Stomach smooth muscle (tissue), 2 donors: ENCODE measurements around the gene SHTN1.

ENCODE experiments used
- H3K27ac ChIP-seq: one replicate; pipeline ENCODE4 v1.7.0; 2013; ENCODE audit warnings: mild to moderate bottlenecking, low read length, inconsistent platforms
- H3K27me3 ChIP-seq, 2 donors: one replicate each; pipeline ENCODE4 v1.7.0; 2013; ENCODE audit warnings: low read length in 2 of 2; ENCODE audit not compliant: insufficient read depth in 2 of 2, control insufficient read depth in 1 of 2
- H3K36me3 ChIP-seq, 2 donors: one replicate each; pipeline ENCODE4 v1.7.0; 2013; ENCODE audit warnings: low read length in 2 of 2; ENCODE audit not compliant: control insufficient read depth in 2 of 2, insufficient read depth in 2 of 2
- H3K4me1 ChIP-seq: one replicate; pipeline ENCODE4 v1.7.0; 2013; ENCODE audit warnings: low read length; ENCODE audit not compliant: control insufficient read depth, insufficient read depth
- H3K4me3 ChIP-seq, 2 donors: one replicate each; pipeline ENCODE4 v1.7.0; 2013; ENCODE audit warnings: low read length in 2 of 2
- H3K9ac ChIP-seq, 2 donors: one replicate each; pipeline ENCODE4 v1.7.0; 2013; ENCODE audit warnings: low read length in 2 of 2, mild to moderate bottlenecking in 1 of 2
- H3K9me3 ChIP-seq, 2 donors: one replicate each; pipeline ENCODE4 v1.7.0; 2013; ENCODE audit warnings: low read length in 2 of 2; ENCODE audit not compliant: control insufficient read depth in 2 of 2
- donor health status: healthy.
- donor health status: Pancreatic carcinoma.

Gene SHTN1

GRCh38 chr10:116891208-116891607 lies 113.8 kb downstream of the SHTN1 start:
- Histone ChIP-seq H3K9ac (no peak overlapping the region), H3K4me1 (no peaks in the 10 kb centered on the region), H3K9me3 (no peaks in the 10 kb centered on the region), H3K4me3 (no peak overlapping the region), H3K36me3 (no peaks in the 10 kb centered on the region), H3K27ac (no peak overlapping the region), H3K27me3 (no peaks in the 10 kb centered on the region)

GRCh38 chr10:116889066-116889465 lies 115.9 kb downstream of the SHTN1 start:
- Histone ChIP-seq H3K4me3 (no peak overlapping the region), H3K9me3 (no peaks in the 10 kb centered on the region), H3K9ac (no peak overlapping the region), H3K4me1 (no peaks in the 10 kb centered on the region), H3K36me3 (no peaks in the 10 kb centered on the region), H3K27ac (no peak overlapping the region), H3K27me3 (no peaks in the 10 kb centered on the region)

- Histone ChIP-seq H3K9me3 (no peaks in the 10 kb centered on the region), H3K27ac (no peak overlapping the region), H3K27me3 (no peaks in the 10 kb centered on the region)
These were observed 116.5 kb downstream of the SHTN1 start for GRCh38 chr10:116888380-116889055.

GRCh38 chr10:116886772-116887171 lies 118.2 kb downstream of the SHTN1 start:
- H3K36me3 ChIP-seq, result no peaks in the 10 kb centered on the region
- H3K4me1 ChIP-seq, result no peaks in the 10 kb centered on the region
- H3K4me3 ChIP-seq, result no peak overlapping the region
- no peaks in the 10 kb centered on the region for H3K27me3 ChIP-seq
- H3K27ac ChIP-seq, result no peak overlapping the region
- H3K9ac ChIP-seq, result no peak overlapping the region
- no peaks in the 10 kb centered on the region for H3K9me3 ChIP-seq

More at GRCh38 chr10:116888380-116889055, 116.5 kb downstream of the SHTN1 start:
- Histone ChIP-seq H3K9ac (no peak overlapping the region), H3K4me1 (no peaks in the 10 kb centered on the region), H3K4me3 (no peak overlapping the region), H3K36me3 (no peaks in the 10 kb centered on the region)

- H3K4me1 ChIP-seq, result no peaks in the 10 kb centered on the region
These were observed 122.3 kb downstream of the SHTN1 start for GRCh38 chr10:116882639-116883038.

GRCh38 chr10:116880716-116881482 lies 124.1 kb downstream of the SHTN1 start:
- Histone ChIP-seq H3K4me1 (no peaks in the 10 kb centered on the region), H3K36me3 (no peaks in the 10 kb centered on the region), H3K27ac (no peak overlapping the region), H3K4me3 (no peak overlapping the region), H3K9me3 (no peaks in the 10 kb centered on the region), H3K27me3 (no peaks in the 10 kb centered on the region), H3K9ac (no peak overlapping the region)

More at GRCh38 chr10:116882639-116883038, 122.3 kb downstream of the SHTN1 start:
- Histone ChIP-seq H3K4me3 (no peak overlapping the region), H3K27ac (no peak overlapping the region), H3K9me3 (no peaks in the 10 kb centered on the region), H3K9ac (no peak overlapping the region), H3K27me3 (no peaks in the 10 kb centered on the region), H3K36me3 (no peaks in the 10 kb centered on the region)

- Histone ChIP-seq H3K4me1 (no peaks in the 10 kb centered on the region), H3K9me3 (no peaks in the 10 kb centered on the region), H3K27ac (no peak overlapping the region), H3K4me3 (no peak overlapping the region), H3K9ac (no peak overlapping the region), H3K36me3 (no peaks in the 10 kb centered on the region), H3K27me3 (no peaks in the 10 kb centered on the region)
These were observed 125.2 kb downstream of the SHTN1 start for GRCh38 chr10:116879817-116880216.

GRCh38 chr10:116878123-116878522 lies 126.9 kb downstream of the SHTN1 start:
- H3K9me3 ChIP-seq, result no peaks in the 10 kb centered on the region
- no peaks in the 10 kb centered on the region for H3K27me3 ChIP-seq
- H3K9ac ChIP-seq, result no peak overlapping the region
- no peak overlapping the region for H3K4me3 ChIP-seq
- no peaks in the 10 kb centered on the region for H3K4me1 ChIP-seq
- H3K36me3 ChIP-seq, result no peaks in the 10 kb centered on the region
- no peak overlapping the region for H3K27ac ChIP-seq

- Histone ChIP-seq H3K36me3 (no peaks in the 10 kb centered on the region), H3K9me3 (no peaks in the 10 kb centered on the region), H3K4me3 (no peak overlapping the region), H3K27ac (no peak overlapping the region), H3K4me1 (no peaks in the 10 kb centered on the region), H3K27me3 (no peaks in the 10 kb centered on the region), H3K9ac (no peak overlapping the region)
These were observed 127.6 kb downstream of the SHTN1 start for GRCh38 chr10:116877391-116877790.

GRCh38 chr10:116875897-116876296 lies 129.1 kb downstream of the SHTN1 start:
- H3K9ac ChIP-seq, result no peak overlapping the region
- H3K9me3 ChIP-seq, result no peaks in the 10 kb centered on the region
- H3K36me3 ChIP-seq, result no peaks in the 10 kb centered on the region
- no peak overlapping the region for H3K4me3 ChIP-seq
- no peaks in the 10 kb centered on the region for H3K4me1 ChIP-seq
- no peaks in the 10 kb centered on the region for H3K27me3 ChIP-seq
- H3K27ac ChIP-seq, result no peak overlapping the region

GRCh38 chr10:116873134-116873533 lies 131.9 kb downstream of the SHTN1 start:
- Histone ChIP-seq H3K4me3 (no peak overlapping the region), H3K27ac (no peak overlapping the region), H3K9ac (no peak overlapping the region), H3K27me3 (no peaks in the 10 kb centered on the region), H3K4me1 (no peaks in the 10 kb centered on the region), H3K36me3 (no peaks in the 10 kb centered on the region), H3K9me3 (no peaks in the 10 kb centered on the region)
